ENCODE results near the gene MACROD2.

The MACROD2 gene

DNA sequence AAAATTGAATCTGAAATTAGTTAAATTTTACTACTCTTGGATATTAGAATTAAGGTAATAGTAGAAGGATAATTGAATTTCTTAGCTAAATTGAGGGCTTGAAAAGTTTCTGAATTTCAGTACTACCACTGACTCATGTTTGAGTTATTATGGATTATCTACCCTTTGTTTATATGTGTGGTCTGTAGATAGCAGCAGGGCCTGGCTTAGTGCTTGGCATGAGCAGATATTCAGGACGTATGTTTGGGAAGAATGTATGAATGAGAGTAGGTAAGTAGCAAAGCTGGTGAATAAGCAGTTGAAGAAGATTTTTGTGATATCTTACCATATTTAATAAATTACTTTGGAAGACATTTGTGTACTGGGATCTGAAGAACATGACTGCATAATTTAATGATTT is 152.7 kb downstream of the MACROD2 start:
- Histone ChIP-seq H3K27me3 (ENCODE audit: insufficient read depth, low read length) (no peaks in the 10 kb centered on the region), H3K36me3 (ENCODE audit: insufficient read depth, low read length) (no peaks in the 10 kb centered on the region), H2AFZ (ENCODE audit: low read depth, low read length) (no peak overlapping the region), H3K4me3 (ENCODE audit: low read length) (no peak overlapping the region), H3K4me1 (ENCODE audit: insufficient read depth, low read length) (peaks cover 8% of the 10 kb centered on the region), H3K9me3 (ENCODE audit: low read length) (no peaks in the 10 kb centered on the region)

DNA sequence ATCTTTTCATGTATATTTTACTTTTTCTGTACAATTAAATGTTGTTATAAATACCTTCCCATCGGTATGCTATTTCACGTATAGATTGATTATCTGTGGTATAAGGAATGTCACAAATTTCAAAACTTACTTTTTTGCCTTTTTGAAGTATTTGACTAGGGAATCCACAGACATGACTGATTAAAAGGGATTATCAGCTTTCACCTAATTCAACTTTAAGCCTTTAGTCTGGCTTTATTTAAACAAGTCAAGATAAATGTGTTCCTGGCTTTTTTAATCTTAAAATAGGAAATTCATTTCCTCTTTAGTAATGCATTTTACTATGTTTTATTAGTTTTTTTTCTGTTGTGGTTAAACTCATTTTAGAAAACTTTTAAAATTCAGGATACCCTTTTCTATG is 160.0 kb downstream of the MACROD2 start:
- Histone ChIP-seq H3K4me3 (ENCODE audit: low read length) (no peak overlapping the region), H2AFZ (ENCODE audit: low read depth, low read length) (no peak overlapping the region), H3K4me1 (ENCODE audit: insufficient read depth, low read length) (peaks cover 3% of the 10 kb centered on the region), H3K36me3 (ENCODE audit: insufficient read depth, low read length) (no peaks in the 10 kb centered on the region), H3K9me3 (ENCODE audit: low read length) (no peaks in the 10 kb centered on the region), H3K27me3 (ENCODE audit: insufficient read depth, low read length) (no peaks in the 10 kb centered on the region)

DNA sequence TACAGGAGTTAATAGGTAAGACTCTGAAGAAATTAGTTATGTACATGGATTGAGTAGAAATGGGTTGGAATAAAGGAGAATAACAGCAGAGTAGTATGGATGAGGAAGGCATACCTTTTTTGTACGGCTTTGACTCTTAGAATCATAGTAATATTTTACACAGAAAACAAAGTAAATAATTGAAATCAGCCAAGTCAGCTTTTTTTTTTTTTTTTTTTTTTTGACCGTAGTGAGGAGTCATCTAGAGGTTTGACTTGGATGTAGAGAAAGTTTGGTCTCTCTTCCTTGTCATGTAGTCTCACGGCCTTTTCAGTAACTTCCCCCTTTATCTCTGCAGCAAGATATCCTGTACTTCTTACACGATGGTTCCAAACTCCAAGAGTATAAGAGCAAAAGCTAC is 183.2 kb downstream of the MACROD2 start:
- no peaks in the 10 kb centered on the region for H3K27me3 ChIP-seq (ENCODE audit: insufficient read depth, low read length)
- no peaks in the 10 kb centered on the region for H3K36me3 ChIP-seq (ENCODE audit: insufficient read depth, low read length)
- no peaks in the 10 kb centered on the region for H3K4me1 ChIP-seq (ENCODE audit: insufficient read depth, low read length)
- H3K4me3 ChIP-seq (ENCODE audit: low read length), result no peak overlapping the region
- no peak overlapping the region for H2AFZ ChIP-seq (ENCODE audit: low read depth, low read length)
- H3K9me3 ChIP-seq (ENCODE audit: low read length), result peaks cover 9% of the 10 kb centered on the region

DNA sequence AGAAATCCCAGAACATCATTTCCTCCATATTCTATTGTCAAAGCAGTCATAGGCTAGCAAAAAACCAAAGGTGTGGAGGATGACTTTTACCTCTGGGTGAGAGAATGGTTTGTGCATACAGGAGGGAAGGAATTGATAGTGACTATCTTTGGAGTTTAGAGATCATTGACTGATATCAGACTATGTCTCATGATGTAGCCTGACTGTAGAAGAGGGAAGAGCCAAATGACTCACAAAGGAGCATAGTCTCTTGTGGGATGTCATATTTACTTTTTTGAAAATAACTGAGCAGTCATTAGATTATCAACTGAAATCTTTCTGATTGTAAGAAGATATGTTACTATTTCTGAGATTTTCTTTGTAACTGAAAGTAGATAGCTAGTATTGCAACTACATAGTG is 183.6 kb downstream of the MACROD2 start:
- H2AFZ ChIP-seq (ENCODE audit: low read depth, low read length), result no peak overlapping the region
- no peaks in the 10 kb centered on the region for H3K27me3 ChIP-seq (ENCODE audit: insufficient read depth, low read length)
- no peaks in the 10 kb centered on the region for H3K36me3 ChIP-seq (ENCODE audit: insufficient read depth, low read length)
- H3K9me3 ChIP-seq (ENCODE audit: low read length), result peaks cover 5% of the 10 kb centered on the region
- no peaks in the 10 kb centered on the region for H3K4me1 ChIP-seq (ENCODE audit: insufficient read depth, low read length)
- no peak overlapping the region for H3K4me3 ChIP-seq (ENCODE audit: low read length)

DNA sequence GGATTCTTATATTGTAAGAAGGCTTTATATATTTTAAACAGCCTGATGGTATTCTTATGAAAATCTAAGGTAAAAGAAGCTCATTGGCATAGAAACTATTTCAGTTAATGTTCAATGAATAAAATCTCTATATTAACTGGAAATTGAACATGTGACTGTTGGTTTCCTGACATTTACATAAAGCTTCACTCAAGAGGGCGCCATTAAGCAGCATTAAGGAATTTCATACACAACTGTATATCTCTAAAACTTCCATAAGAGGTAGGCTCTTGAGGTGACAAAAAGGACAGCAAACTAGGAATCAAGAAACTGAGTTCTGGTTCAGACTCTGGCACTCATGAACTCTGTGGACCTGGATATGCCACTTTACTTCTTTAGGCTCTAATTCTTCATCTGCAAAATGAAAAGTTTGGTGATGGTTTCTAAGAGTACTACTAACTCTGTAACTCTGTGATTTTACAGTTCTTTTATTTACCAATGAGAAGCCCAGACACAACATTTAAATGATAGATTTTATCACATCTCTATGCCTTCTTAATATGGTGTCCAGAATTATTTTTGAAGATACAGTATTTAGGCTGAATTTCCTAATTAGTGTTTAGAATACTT is 194.6 kb downstream of the MACROD2 start:
- H2AFZ ChIP-seq (ENCODE audit: low read depth, low read length), result no peak overlapping the region

DNA sequence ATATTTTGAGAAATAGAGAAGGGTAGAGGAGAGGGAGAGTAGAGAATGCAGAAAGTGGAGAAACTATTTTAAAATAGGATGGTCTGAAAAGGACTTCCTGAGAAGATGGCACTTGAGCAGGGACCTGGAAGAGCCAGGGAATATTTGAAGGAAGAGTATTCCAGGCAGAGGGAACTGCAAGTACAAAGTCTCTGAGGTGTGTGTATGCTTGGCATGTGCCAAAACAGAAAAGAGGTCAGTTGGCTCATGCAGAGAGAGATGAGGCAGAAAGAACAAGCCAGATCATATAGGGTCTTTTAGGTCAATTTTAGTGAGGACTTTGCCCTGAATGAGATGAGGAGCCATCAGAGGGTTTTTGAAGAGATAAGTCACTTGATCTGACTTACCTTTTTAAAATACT is 196.2 kb downstream of the MACROD2 start:
- Histone ChIP-seq H3K4me3 (ENCODE audit: low read length) (no peak overlapping the region), H2AFZ (ENCODE audit: low read depth, low read length) (no peak overlapping the region), H3K36me3 (ENCODE audit: insufficient read depth, low read length) (no peaks in the 10 kb centered on the region), H3K9me3 (ENCODE audit: low read length) (no peaks in the 10 kb centered on the region), H3K27me3 (ENCODE audit: insufficient read depth, low read length) (no peaks in the 10 kb centered on the region), H3K4me1 (ENCODE audit: insufficient read depth, low read length) (peaks cover 10% of the 10 kb centered on the region)

More for the DNA sequence above, 194.6 kb downstream of the MACROD2 start:
- no peaks in the 10 kb centered on the region for H3K36me3 ChIP-seq (ENCODE audit: insufficient read depth, low read length)
- H3K27me3 ChIP-seq (ENCODE audit: insufficient read depth, low read length), result no peaks in the 10 kb centered on the region
- no peak overlapping the region for H3K4me3 ChIP-seq (ENCODE audit: low read length)
- H3K9me3 ChIP-seq (ENCODE audit: low read length), result no peaks in the 10 kb centered on the region
- peaks cover 10% of the 10 kb centered on the region for H3K4me1 ChIP-seq (ENCODE audit: insufficient read depth, low read length)

DNA sequence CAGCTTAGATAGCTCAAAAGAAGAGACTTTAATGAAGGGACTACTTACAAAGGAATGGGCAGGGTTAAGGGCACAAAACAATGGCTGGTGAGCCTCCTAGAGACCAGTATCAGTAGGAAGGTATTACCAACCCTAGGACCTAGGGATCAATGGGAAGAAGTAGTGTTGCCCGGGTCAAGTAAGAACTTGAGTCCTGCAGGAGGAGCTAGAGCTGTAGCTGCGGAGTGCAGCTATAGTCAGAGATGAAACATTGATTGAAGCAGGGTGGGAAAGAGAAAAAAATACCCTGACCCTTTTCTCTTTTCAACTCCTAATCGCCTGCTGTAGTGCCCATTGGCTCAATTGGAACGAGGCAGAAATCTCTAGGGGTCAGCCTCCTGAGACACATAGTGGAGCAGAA is 198.1 kb downstream of the MACROD2 start:
- Histone ChIP-seq H3K4me1 (ENCODE audit: insufficient read depth, low read length) (peaks cover 10% of the 10 kb centered on the region), H3K9me3 (ENCODE audit: low read length) (no peaks in the 10 kb centered on the region), H3K27me3 (ENCODE audit: insufficient read depth, low read length) (no peaks in the 10 kb centered on the region), H3K4me3 (ENCODE audit: low read length) (no peak overlapping the region), H2AFZ (ENCODE audit: low read depth, low read length) (no peak overlapping the region), H3K36me3 (ENCODE audit: insufficient read depth, low read length) (no peaks in the 10 kb centered on the region)

DNA sequence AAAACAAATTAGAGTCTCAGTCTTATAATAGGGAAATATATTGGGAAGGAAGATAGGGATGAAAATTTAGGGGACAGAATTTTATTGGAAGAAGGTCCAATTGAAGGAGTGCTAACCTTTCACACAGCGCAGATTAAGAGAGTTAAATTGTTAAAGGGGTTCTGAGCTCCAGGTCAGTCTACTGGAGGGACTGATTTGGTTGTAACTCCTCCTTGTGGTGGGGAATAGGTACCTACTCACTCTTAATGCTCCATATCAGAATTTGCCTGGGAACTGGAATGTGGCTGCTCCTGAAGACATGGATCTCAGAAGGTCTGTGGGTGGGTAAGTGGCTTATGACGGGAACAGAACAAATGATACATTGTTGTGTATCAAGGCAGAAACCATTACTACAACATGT is 198.6 kb downstream of the MACROD2 start:
- no peaks in the 10 kb centered on the region for H3K27me3 ChIP-seq (ENCODE audit: insufficient read depth, low read length)
- no peak overlapping the region for H3K4me3 ChIP-seq (ENCODE audit: low read length)
- peaks cover 6% of the 10 kb centered on the region for H3K4me1 ChIP-seq (ENCODE audit: insufficient read depth, low read length)
- no peaks in the 10 kb centered on the region for H3K9me3 ChIP-seq (ENCODE audit: low read length)
- H2AFZ ChIP-seq (ENCODE audit: low read depth, low read length), result no peak overlapping the region
- no peaks in the 10 kb centered on the region for H3K36me3 ChIP-seq (ENCODE audit: insufficient read depth, low read length)

DNA sequence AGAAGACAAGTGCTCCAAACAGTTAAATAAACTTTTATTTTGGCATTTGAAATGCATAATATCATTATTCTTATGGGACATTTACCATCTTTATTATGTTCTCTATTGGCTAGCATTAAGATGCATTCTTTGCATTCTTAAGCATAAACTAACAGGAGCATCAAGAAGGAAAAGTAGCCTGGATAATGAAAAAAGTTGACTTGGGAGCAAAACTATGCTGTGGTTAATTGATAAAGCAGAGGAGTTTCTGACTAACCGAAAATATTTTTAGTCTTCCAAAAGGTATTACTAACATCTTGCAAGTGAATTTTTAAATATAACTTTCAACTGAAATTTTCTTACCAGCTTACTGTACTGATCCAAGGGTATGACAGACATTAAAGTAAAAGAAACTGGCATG is 201.8 kb downstream of the MACROD2 start:
- Histone ChIP-seq H3K36me3 (ENCODE audit: insufficient read depth, low read length) (no peaks in the 10 kb centered on the region), H2AFZ (ENCODE audit: low read depth, low read length) (no peak overlapping the region), H3K27me3 (ENCODE audit: insufficient read depth, low read length) (no peaks in the 10 kb centered on the region), H3K9me3 (ENCODE audit: low read length) (no peaks in the 10 kb centered on the region), H3K4me1 (ENCODE audit: insufficient read depth, low read length) (no peaks in the 10 kb centered on the region), H3K4me3 (ENCODE audit: low read length) (no peak overlapping the region)

DNA sequence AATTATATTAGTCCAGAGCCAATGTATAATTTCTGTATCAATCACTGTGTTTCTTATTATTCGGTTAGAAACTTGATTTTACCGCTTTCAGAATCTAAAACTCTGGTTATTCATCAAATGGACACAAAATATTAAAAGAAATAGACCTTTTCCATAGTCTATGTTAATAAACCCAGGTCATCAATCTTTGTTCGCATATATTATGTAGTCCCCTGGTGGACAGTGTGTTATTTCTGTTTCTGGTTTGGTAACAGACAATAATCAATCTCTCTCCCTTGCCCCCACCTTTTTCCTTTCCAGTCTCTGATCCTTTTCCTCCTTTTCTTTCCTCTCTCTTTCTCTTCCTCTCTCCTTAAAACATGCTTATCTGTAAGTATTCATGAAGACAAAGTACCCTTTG is 203.1 kb downstream of the MACROD2 start:
- H3K9me3 ChIP-seq (ENCODE audit: low read length), result no peaks in the 10 kb centered on the region
- H3K27me3 ChIP-seq (ENCODE audit: insufficient read depth, low read length), result no peaks in the 10 kb centered on the region
- H3K4me3 ChIP-seq (ENCODE audit: low read length), result no peak overlapping the region
- no peaks in the 10 kb centered on the region for H3K36me3 ChIP-seq (ENCODE audit: insufficient read depth, low read length)
- H3K4me1 ChIP-seq (ENCODE audit: insufficient read depth, low read length), result no peaks in the 10 kb centered on the region
- no peak overlapping the region for H2AFZ ChIP-seq (ENCODE audit: low read depth, low read length)

DNA sequence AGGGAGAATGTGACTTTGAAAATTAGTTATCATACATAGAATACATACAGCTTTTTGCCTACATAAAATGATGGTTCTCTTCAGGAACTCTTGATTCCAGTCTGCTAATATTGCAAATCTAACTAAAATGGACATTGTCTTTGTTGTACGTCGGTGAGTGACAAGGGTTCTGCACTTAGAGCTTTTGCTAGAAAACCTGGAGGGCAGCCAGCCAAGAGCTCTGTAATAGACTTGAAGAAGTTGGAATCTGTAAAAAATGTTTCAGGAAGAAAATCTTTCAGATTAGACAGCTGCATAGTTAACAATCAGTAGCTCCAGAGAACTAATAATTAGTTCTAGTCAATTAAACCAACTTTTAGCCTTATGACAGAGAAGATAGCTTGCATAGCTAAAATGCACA is 203.8 kb downstream of the MACROD2 start:
- no peak overlapping the region for H2AFZ ChIP-seq (ENCODE audit: low read depth, low read length)

DNA sequence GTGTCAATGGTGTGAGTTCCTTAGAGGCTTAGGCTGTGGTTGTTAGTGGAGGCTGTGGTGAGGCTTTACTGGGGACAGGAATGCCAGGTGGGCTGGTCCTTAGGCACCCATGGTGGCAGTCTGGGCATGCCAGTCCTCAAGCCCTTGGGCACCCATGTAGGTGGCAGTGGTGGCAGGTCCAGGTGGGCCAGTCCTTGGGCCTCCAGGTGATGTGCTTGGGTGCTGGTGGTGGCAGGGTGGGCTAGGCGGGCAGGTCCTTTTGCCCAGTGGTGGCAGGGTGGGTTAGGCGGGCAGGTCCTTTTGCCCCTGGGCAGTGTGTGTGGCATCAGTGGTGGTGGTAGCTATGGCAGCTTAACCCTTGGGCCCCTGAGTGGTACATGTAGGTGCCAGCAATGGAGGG is 208.3 kb downstream of the MACROD2 start:
- Histone ChIP-seq H3K36me3 (ENCODE audit: insufficient read depth, low read length) (no peaks in the 10 kb centered on the region), H3K4me3 (ENCODE audit: low read length) (no peak overlapping the region), H3K4me1 (ENCODE audit: insufficient read depth, low read length) (no peaks in the 10 kb centered on the region), H3K27me3 (ENCODE audit: insufficient read depth, low read length) (no peaks in the 10 kb centered on the region), H3K9me3 (ENCODE audit: low read length) (no peaks in the 10 kb centered on the region), H2AFZ (ENCODE audit: low read depth, low read length) (no peak overlapping the region)

More for the DNA sequence above, 203.8 kb downstream of the MACROD2 start:
- Histone ChIP-seq H3K9me3 (ENCODE audit: low read length) (no peaks in the 10 kb centered on the region), H3K4me3 (ENCODE audit: low read length) (no peak overlapping the region), H3K27me3 (ENCODE audit: insufficient read depth, low read length) (no peaks in the 10 kb centered on the region), H3K36me3 (ENCODE audit: insufficient read depth, low read length) (no peaks in the 10 kb centered on the region), H3K4me1 (ENCODE audit: insufficient read depth, low read length) (no peaks in the 10 kb centered on the region)

DNA sequence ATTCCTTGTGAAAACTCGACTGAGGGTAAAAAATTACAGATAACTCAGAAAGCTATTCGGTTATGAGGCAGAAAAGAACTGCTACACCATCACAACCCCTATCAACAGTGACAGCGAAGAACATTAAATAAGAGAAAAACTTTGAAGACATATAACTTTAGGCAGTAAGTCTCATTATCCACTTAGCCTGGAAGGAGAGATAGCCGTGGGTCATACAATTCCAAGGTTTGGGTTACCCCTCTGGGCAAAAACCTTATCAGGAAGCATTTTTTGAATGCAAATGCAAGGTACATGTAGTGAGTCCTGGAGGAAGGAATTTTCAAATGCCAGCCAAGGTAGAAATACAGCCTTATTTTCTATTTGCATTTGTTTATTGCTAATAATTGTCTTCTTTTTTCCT is 212.3 kb downstream of the MACROD2 start:
- Histone ChIP-seq H3K27me3 (ENCODE audit: insufficient read depth, low read length) (no peaks in the 10 kb centered on the region), H3K36me3 (ENCODE audit: insufficient read depth, low read length) (no peaks in the 10 kb centered on the region), H3K4me1 (ENCODE audit: insufficient read depth, low read length) (no peaks in the 10 kb centered on the region), H3K9me3 (ENCODE audit: low read length) (no peaks in the 10 kb centered on the region), H3K4me3 (ENCODE audit: low read length) (no peak overlapping the region), H2AFZ (ENCODE audit: low read depth, low read length) (no peak overlapping the region)

DNA sequence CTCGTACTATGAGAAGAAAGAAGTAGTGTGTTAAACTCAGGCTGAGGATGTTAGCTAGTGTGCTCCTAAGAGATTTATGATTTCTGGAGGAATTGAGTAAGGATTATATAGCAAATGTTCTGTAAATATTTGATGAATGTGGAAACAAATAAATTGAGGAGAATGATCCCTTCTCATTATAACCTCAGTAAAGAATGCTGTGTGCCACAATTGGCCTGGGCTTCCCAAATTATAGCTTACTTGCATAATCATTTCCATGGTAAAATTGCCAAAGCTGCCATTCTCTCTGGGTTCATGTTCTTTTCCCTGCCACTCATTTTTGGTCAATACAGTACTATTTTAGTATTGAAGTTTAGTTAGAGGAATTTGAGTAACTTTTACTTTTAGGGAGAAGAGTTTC is 213.6 kb downstream of the MACROD2 start:
- no peak overlapping the region for H2AFZ ChIP-seq (ENCODE audit: low read depth, low read length)
- H3K4me3 ChIP-seq (ENCODE audit: low read length), result no peak overlapping the region
- H3K27me3 ChIP-seq (ENCODE audit: insufficient read depth, low read length), result no peaks in the 10 kb centered on the region
- no peaks in the 10 kb centered on the region for H3K36me3 ChIP-seq (ENCODE audit: insufficient read depth, low read length)
- H3K9me3 ChIP-seq (ENCODE audit: low read length), result no peaks in the 10 kb centered on the region
- H3K4me1 ChIP-seq (ENCODE audit: insufficient read depth, low read length), result no peaks in the 10 kb centered on the region
